K562 (cell line): ENCODE results near the gene HGS. TPM values are rescaled to one million over a fixed set of nuclear protein-coding genes. Genes with fewer than 3 reads are reported as not detected.

ENCODE experiments used
- BRF2 ChIP-seq: IDR thresholded peaks from 3 replicates; pipeline ENCODE4 v1.6.1; 2011; ENCODE audit warnings: borderline replicate concordance, mild to moderate bottlenecking; ENCODE audit not compliant: insufficient read length, insufficient read depth
- CC2D1A ChIP-seq: fragments of 450-650 bp; IDR thresholded peaks from 2 replicates; pipeline ENCODE4 v1.6.1; 2017; ENCODE audit warnings: mild to moderate bottlenecking
- CTCFL ChIP-seq: IDR thresholded peaks from 2 replicates; pipeline ENCODE4 v1.6.1; 2011; ENCODE audit warnings: borderline replicate concordance, low read depth, mild to moderate bottlenecking, moderate library complexity, low read length; ENCODE audit not compliant: insufficient read depth, poor library complexity, severe bottlenecking
- EWSR1 ChIP-seq: fragments of 450-650 bp; IDR thresholded peaks from 2 replicates; pipeline ENCODE4 v1.6.1; 2018; ENCODE audit warnings: borderline replicate concordance, mild to moderate bottlenecking, low read depth, moderate library complexity; ENCODE audit not compliant: partially characterized antibody
- HDGF ChIP-seq: fragments of 450-650 bp; IDR thresholded peaks from 2 replicates; pipeline ENCODE4 v1.6.1; 2016
- KAT7 ChIP-seq: sonication (generic); formaldehyde crosslinking; IDR thresholded peaks from 2 replicates; pipeline ENCODE4 v1.8.0; 2022; ENCODE audit warnings: missing genetic modification reagents, mild to moderate bottlenecking, borderline replicate concordance
- MBD1 ChIP-seq: fragments of 250-450 bp; sonication (Bioruptor Pico); IDR thresholded peaks from 2 replicates; pipeline ENCODE4 v1.8.0; 2022; ENCODE audit warnings: inconsistent platforms
- MTA2 ChIP-seq: fragments of 450-650 bp; IDR thresholded peaks from 2 replicates; pipeline ENCODE4 v1.6.1; 2016; ENCODE audit warnings: low read depth
- PHF20 ChIP-seq: fragments of 450-650 bp; IDR thresholded peaks from 2 replicates; pipeline ENCODE4 v1.6.1; 2018; ENCODE audit not compliant: partially characterized antibody
- PHF8 ChIP-seq: fragments of 200-600 bp; sonication (generic); IDR thresholded peaks from 2 replicates; pipeline ENCODE4 v1.6.1; 2012; ENCODE audit warnings: mixed run types, mild to moderate bottlenecking, inconsistent platforms, low read length, moderate library complexity, borderline replicate concordance
- POLR2G ChIP-seq: fragments of 200-400 bp; formaldehyde crosslinking; IDR thresholded peaks from 2 replicates; pipeline ENCODE4 v1.6.1; 2017; ENCODE audit warnings: low read depth, mild to moderate bottlenecking, antibody characterized with exemption, low read length, moderate library complexity
- RBFOX2 ChIP-seq: fragments of 200-400 bp; formaldehyde crosslinking; IDR thresholded peaks from 2 replicates; pipeline ENCODE4 v1.6.1; 2017; ENCODE audit warnings: low read depth, mild to moderate bottlenecking, low read length, moderate library complexity
- SNIP1 ChIP-seq: fragments of 450-650 bp; IDR thresholded peaks from 2 replicates; pipeline ENCODE4 v1.7.1; 2017; ENCODE audit warnings: low read depth, mild to moderate bottlenecking
- STAT5B ChIP-seq: fragments of 250-450 bp; sonication (Bioruptor Pico); IDR thresholded peaks from 2 replicates; pipeline ENCODE4 v1.8.0; 2021; ENCODE audit warnings: mild to moderate bottlenecking, inconsistent platforms
- SUPT5H ChIP-seq: fragments of 450-650 bp; IDR thresholded peaks from 2 replicates; pipeline ENCODE4 v1.6.1; 2016
- ZBTB2 ChIP-seq: fragments of 450-650 bp; IDR thresholded peaks from 2 replicates; pipeline ENCODE4 v1.6.1; 2016; ENCODE audit warnings: antibody characterized with exemption
- ZNF41 ChIP-seq: fragments of 250-450 bp; sonication (Bioruptor Pico); conservative IDR thresholded peaks from 2 replicates; pipeline ENCODE4 v1.4.0; 2020; ENCODE audit warnings: mild to moderate bottlenecking
- ZNF444 ChIP-seq: fragments of 250-450 bp; sonication (Bioruptor Pico); IDR thresholded peaks from 2 replicates; pipeline ENCODE4 v1.4.0; 2020; ENCODE audit warnings: mild to moderate bottlenecking, moderate library complexity
- ZNF740 ChIP-seq, 3 experiments: fragments of 200-800 bp in 1 of 3; sonication (Bioruptor generic) in 1 of 3; sonication (generic) in 1 of 3; formaldehyde crosslinking in 1 of 3; IDR thresholded peaks; 2 replicates each; pipeline versions ENCODE4 v1.6.1 to v1.8.0; 2016 to 2022; ENCODE audit warnings: mild to moderate bottlenecking in 2 of 3, missing compliant biosample characterization in 2 of 3, missing genetic modification characterization in 2 of 3, missing genetic modification reagents in 1 of 3
- polyA plus RNA-seq, 8 experiments: library from polyadenylated mRNA; depleted of rRNA in 4 of 8; stranded (reverse) in 5 of 8; unstranded in 3 of 8; fragments of >200 nt; fragmentation: Nextera tagmentation in 2 of 8; fragmentation: Illumina TruSeq in 1 of 8; extraction: Ambion mirVana in 2 of 8; extraction: Trizol in 1 of 8; gene quantifications; 2 replicates each; pipeline versions ENCODE4 v1.2.1 to v1.2.3, GENCODE V29; 2011 to 2014; ENCODE audit warnings: inconsistent platforms in 1 of 8, missing spikeins in 1 of 8
- total RNA-seq, 7 experiments: library from RNA; depleted of rRNA in 6 of 7; stranded (reverse); fragments of >200 nt in 6 of 7; fragmentation: Illumina TruSeq in 2 of 7; extraction: Trizol in 2 of 7; gene quantifications; 2 replicates each; pipeline versions ENCODE4 v1.2.1 to v1.2.3, GENCODE V29; 2011 to 2021; ENCODE audit warnings: low replicate concordance in 1 of 7
- TF ChIP-seq, protein P1 (sequence below): sonication (generic); formaldehyde crosslinking; IDR thresholded peaks from 2 replicates; pipeline ENCODE4 v1.8.1; 2023; ENCODE audit warnings: mild to moderate bottlenecking, missing genetic modification reagents, moderate library complexity

The HGS gene
- total and polyA plus RNA-seq, 9 of the 15 experiments (the other 6 are each of a cell fraction or from before 2014, with no cell fraction given): 3.9 to 176 (median 77.1) TPM

- TF ChIP-seq KAT7: no peak
- no peak for TF ChIP-seq EWSR1
- no peak for TF ChIP-seq MBD1
- TF ChIP-seq SUPT5H: 0 out of 2 replicates have a peak, but pooled peaks have one; percentile 37
- peak; percentile 77 for TF ChIP-seq POLR2G
- TF ChIP-seq SNIP1: no peak
- TF ChIP-seq MTA2: no peak
- peak; percentile 68 for TF ChIP-seq CTCFL
- no peak for TF ChIP-seq ZNF740 (CRISPR knock-in tag; IDR thresholded peaks at IDR 0.05)
- TF ChIP-seq ZNF740 (tag; IDR thresholded peaks at IDR 0.05): no peak
- no peak for TF ChIP-seq BRF2
- TF ChIP-seq HDGF: no peak
- TF ChIP-seq RBFOX2: peak; percentile 41; the same call in 1 of the 2 replicates
- TF ChIP-seq, protein P1, sequence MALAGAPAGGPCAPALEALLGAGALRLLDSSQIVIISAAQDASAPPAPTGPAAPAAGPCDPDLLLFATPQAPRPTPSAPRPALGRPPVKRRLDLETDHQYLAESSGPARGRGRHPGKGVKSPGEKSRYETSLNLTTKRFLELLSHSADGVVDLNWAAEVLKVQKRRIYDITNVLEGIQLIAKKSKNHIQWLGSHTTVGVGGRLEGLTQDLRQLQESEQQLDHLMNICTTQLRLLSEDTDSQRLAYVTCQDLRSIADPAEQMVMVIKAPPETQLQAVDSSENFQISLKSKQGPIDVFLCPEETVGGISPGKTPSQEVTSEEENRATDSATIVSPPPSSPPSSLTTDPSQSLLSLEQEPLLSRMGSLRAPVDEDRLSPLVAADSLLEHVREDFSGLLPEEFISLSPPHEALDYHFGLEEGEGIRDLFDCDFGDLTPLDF: no peak
- no peak for TF ChIP-seq PHF8
- no peak for TF ChIP-seq PHF20
- TF ChIP-seq CC2D1A: no peak
- TF ChIP-seq ZNF41: no peak
- TF ChIP-seq ZBTB2: 0 out of 2 replicates have a peak, but pooled peaks have one; percentile 20
- no peak for TF ChIP-seq STAT5B (CRISPR knock-in tag)
- TF ChIP-seq ZNF444: no peak
These were observed 28.7 kb downstream of the HGS start (continued) for GRCh38 chr17:81712468-81713003.
